A673 (cell line): ENCODE measurements around the gene UBE4B. TPM values are rescaled to one million over a fixed set of nuclear protein-coding genes. Genes with fewer than 3 reads are reported as not detected.

Source experiments
- BruUV-seq: library from RNA; stranded (reverse); fragments of 400-500 nt; replicated peaks from 2 replicates; lab custom pipeline; 2021; lab: Mats Ljungman, UMichigan
- CTCF ChIA-PET: fragments of 300-600 bp; sonication (Branson Sonifier 250); formaldehyde crosslinking; loops from one replicate; lab custom pipeline; 2022; ENCODE audit warnings: antibody characterized with exemption; lab: Charles Lee
- POLR2A ChIA-PET: fragments of 300-600 bp; sonication (Branson Sonifier 250); formaldehyde crosslinking; loops from one replicate; lab custom pipeline; 2022; ENCODE audit warnings: antibody characterized with exemption; ENCODE audit not compliant: low non-redundant PET; lab: Charles Lee
- DNase-seq: peaks from one replicate; pipeline ENCODE4 v3.0.0-alpha.2; 2015; ENCODE audit warnings: low spot score
- H3K27ac ChIP-seq: fragments of 200-600 bp; sonication (generic); 2 replicates; pipeline ENCODE4 v1.5.1; 2016; ENCODE audit warnings: mixed run types, low read depth, mild to moderate bottlenecking, mixed read lengths, antibody characterized with exemption, low read length; ENCODE audit not compliant: poor library complexity, severe bottlenecking
- H3K27me3 ChIP-seq: fragments of 200-600 bp; sonication (generic); replicated peaks from 2 replicates; pipeline ENCODE4 v1.6.1; 2017; ENCODE audit warnings: mixed run types, low read depth, mild to moderate bottlenecking, mixed read lengths, antibody characterized with exemption, low read length; ENCODE audit not compliant: insufficient read depth, poor library complexity
- H3K36me3 ChIP-seq: fragments of 200-600 bp; sonication (generic); 2 replicates; pipeline ENCODE4 v1.6.1; 2016; ENCODE audit warnings: mixed run types, mild to moderate bottlenecking, mixed read lengths, antibody characterized with exemption, low read length; ENCODE audit not compliant: insufficient read depth, poor library complexity, severe bottlenecking
- H3K4me1 ChIP-seq: fragments of 200-600 bp; sonication (generic); 2 replicates; pipeline ENCODE4 v1.6.1; 2017; ENCODE audit warnings: mixed run types, mild to moderate bottlenecking, mixed read lengths, antibody characterized with exemption, low read length; ENCODE audit not compliant: insufficient read depth, poor library complexity, severe bottlenecking
- H3K4me3 ChIP-seq: fragments of 200-600 bp; sonication (generic); 2 replicates; pipeline ENCODE4 v1.5.1; 2016; ENCODE audit warnings: low read depth, mixed run types, mild to moderate bottlenecking, mixed read lengths, low read length; ENCODE audit not compliant: poor library complexity, severe bottlenecking
- H3K9me3 ChIP-seq: fragments of 200-600 bp; sonication (generic); 2 replicates; pipeline ENCODE4 v1.6.1; 2016; ENCODE audit warnings: mixed run types, low read depth, mild to moderate bottlenecking, mixed read lengths, antibody characterized with exemption, low read length; ENCODE audit not compliant: poor library complexity, severe bottlenecking
- CTCF ChIP-seq: fragments of 300-800, 200-600 bp; sonication (generic); conservative IDR thresholded peaks from 2 replicates; pipeline ENCODE4 v1.5.1; 2017; ENCODE audit warnings: low read depth, mild to moderate bottlenecking, antibody characterized with exemption, low read length, moderate library complexity, mixed read lengths
- EZH2 ChIP-seq: fragments of 200-600 bp; sonication (generic); IDR thresholded peaks from 2 replicates; pipeline ENCODE4 v1.6.1; 2017; ENCODE audit warnings: borderline replicate concordance, low read depth, mild to moderate bottlenecking, mixed read lengths, antibody characterized with exemption, low read length; ENCODE audit not compliant: poor library complexity, severe bottlenecking
- intact Hi-C: fragments of 100-400 bp; cut with micrococcal nuclease; formaldehyde crosslinking; loops from one replicate; pipeline ENCODE4 v1.10.0; 2022; ENCODE audit not compliant: unreplicated experiment
- total RNA-seq: library from RNA; stranded (reverse); gene quantifications from 2 replicates; pipeline ENCODE4 v1.2.3, GENCODE V29; 2021

UBE4B gene
- total RNA-seq, 1 experiment from 2014 or later, result 58.0 TPM

GRCh38 chr1:10171995-10172669 lies 139.4 kb downstream of the UBE4B start:
- ChIA-PET POLR2A (no interaction called here), CTCF (no interaction called here)
- Histone ChIP-seq H3K9me3 (no peaks in the 10 kb centered on the region), H3K27me3 (no peaks in the 10 kb centered on the region), H3K27ac (no peak overlapping the region), H3K36me3 (peaks cover 23% of the 10 kb centered on the region), H3K4me3 (no peak overlapping the region), H3K4me1 (no peaks in the 10 kb centered on the region)
- TF ChIP-seq CTCF (no peak), EZH2 (no peak)
- no peak for DNase-seq
- intact Hi-C loops, result no loop called here
- BruUV-seq, result no TSS peak

- POLR2A ChIA-PET, result no interaction called here
- no peaks in the 10 kb centered on the region for H3K9me3 ChIP-seq
- BruUV-seq, result no TSS peak
- CTCF ChIA-PET, result no interaction called here
- TF ChIP-seq EZH2 (no peak), CTCF (no peak)
- peaks cover 18% of the 10 kb centered on the region for H3K36me3 ChIP-seq
- no peaks in the 10 kb centered on the region for H3K27me3 ChIP-seq
- no peak overlapping the region for H3K27ac ChIP-seq
- DNase-seq, result no peak
- no peaks in the 10 kb centered on the region for H3K4me1 ChIP-seq
- intact Hi-C loops, result no loop called here
- no peak overlapping the region for H3K4me3 ChIP-seq
Observed at GRCh38 chr1:10173582-10173981, 140.8 kb downstream of the UBE4B start.

DNA sequence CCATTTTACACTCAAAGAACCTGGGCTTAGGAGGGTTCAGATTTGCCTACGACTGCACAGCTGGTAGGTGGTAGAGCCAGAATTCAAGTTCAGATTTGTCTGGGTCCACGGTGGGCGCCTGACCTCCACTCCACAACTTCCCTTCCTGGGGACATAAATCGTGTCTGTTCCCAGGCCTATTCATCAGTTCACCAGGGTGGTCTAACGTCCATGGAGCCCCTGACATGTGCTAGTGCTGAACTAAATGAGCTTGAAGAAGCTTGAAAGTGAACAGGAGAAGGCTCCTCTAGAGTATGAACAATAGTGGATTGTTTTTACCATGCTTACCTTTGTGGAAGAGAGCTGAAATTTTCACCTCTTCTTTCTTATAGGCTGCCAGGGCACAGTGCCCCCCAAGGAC lies 145.1 kb downstream of the UBE4B start:
- Histone ChIP-seq H3K4me3 (no peak overlapping the region), H3K27ac (no peak overlapping the region), H3K9me3 (no peaks in the 10 kb centered on the region), H3K36me3 (peaks cover 19% of the 10 kb centered on the region), H3K4me1 (no peaks in the 10 kb centered on the region), H3K27me3 (no peaks in the 10 kb centered on the region)
- TF ChIP-seq EZH2 (no peak), CTCF (no peak)
- BruUV-seq, result no TSS peak
- no peak for DNase-seq
- POLR2A ChIA-PET, result no interaction called here
- intact Hi-C loops, result no loop called here
- CTCF ChIA-PET, result no interaction called here
